HFFc6 (cell line): Measurements from ENCODE around the gene KIAA1217. TPM values are rescaled to one million over a fixed set of nuclear protein-coding genes. Genes with fewer than 3 reads are reported as not detected.

Source experiments
- DNase-seq: peaks from one replicate; pipeline ENCODE4 v3.0.0-alpha.2; 2018
- H3K27ac Mint-ChIP-seq: 2 replicates; pipeline ENCODE4 v1.8.0; 2020; ENCODE audit warnings: mild to moderate bottlenecking, mixed read lengths
- H3K27me3 Mint-ChIP-seq: 2 replicates; pipeline ENCODE4 v1.8.0; 2021; ENCODE audit warnings: mild to moderate bottlenecking, moderate library complexity, mixed read lengths; ENCODE audit not compliant: insufficient read depth
- H3K36me3 Mint-ChIP-seq: 2 replicates; pipeline ENCODE4 v1.8.0; 2021; ENCODE audit warnings: low read depth, mixed read lengths
- H3K4me1 Mint-ChIP-seq: 2 replicates; pipeline ENCODE4 v1.8.0; 2020; ENCODE audit warnings: low read depth, mixed read lengths
- H3K4me3 Mint-ChIP-seq: 2 replicates; pipeline ENCODE4 v1.8.0; 2020; ENCODE audit warnings: mild to moderate bottlenecking, moderate library complexity, mixed read lengths
- H3K9me3 Mint-ChIP-seq: 2 replicates; pipeline ENCODE4 v1.8.0; 2020; ENCODE audit warnings: mild to moderate bottlenecking, mixed read lengths
- total RNA-seq, 6 experiments: library from RNA; stranded (reverse); fragmentation: NEBNext Ultra II Directional; extraction: Animal tissue kit (Norgen Biotek cat#: 25700); gene quantifications; 2 replicates in 1 of 6; 3 replicates in 5 of 6; pipeline ENCODE4 v1.2.3, GENCODE V29; 2021
- TF ChIP-seq, protein P1 (sequence below): fragments of 200-600 bp; sonication (generic); IDR thresholded peaks from 2 replicates; pipeline ENCODE4 v1.5.0; 2021; ENCODE audit warnings: antibody characterized with exemption, mild to moderate bottlenecking

Gene KIAA1217
- total RNA-seq, 6 experiments from 2014 or later, result 1.3 to 2.1 (median 2.0) TPM

DNA sequence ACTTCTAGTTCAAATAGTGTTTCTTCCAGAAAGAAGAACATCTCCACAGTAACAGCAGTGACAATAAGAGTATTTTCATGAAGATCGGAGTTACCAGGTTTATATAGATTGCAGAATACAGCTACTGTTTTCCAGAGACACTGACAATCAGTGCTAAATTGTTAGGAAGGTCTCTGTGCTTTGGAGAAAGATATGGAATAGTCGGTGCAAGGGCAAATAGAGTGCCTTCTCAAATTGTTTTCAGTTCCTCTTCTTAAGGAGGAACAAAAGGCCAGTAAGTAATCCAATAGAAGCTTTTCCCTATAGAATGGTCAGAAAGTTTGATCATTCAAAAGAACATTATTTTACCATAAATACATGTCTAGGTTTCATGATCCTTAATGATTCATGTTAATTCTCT is 2.6 kb upstream of the KIAA1217 start:
- Mint-ChIP-seq H3K9me3 (no peaks in the 10 kb centered on the region), H3K4me3 (no peak overlapping the region), H3K4me1 (peaks cover 31% of the 10 kb centered on the region), H3K27me3 (peaks cover 9% of the 10 kb centered on the region; the same call in 1 of the 2 replicates), H3K27ac (no peak overlapping the region), H3K36me3 (no peaks in the 10 kb centered on the region)
- no peak for DNase-seq
- TF ChIP-seq, protein P1, sequence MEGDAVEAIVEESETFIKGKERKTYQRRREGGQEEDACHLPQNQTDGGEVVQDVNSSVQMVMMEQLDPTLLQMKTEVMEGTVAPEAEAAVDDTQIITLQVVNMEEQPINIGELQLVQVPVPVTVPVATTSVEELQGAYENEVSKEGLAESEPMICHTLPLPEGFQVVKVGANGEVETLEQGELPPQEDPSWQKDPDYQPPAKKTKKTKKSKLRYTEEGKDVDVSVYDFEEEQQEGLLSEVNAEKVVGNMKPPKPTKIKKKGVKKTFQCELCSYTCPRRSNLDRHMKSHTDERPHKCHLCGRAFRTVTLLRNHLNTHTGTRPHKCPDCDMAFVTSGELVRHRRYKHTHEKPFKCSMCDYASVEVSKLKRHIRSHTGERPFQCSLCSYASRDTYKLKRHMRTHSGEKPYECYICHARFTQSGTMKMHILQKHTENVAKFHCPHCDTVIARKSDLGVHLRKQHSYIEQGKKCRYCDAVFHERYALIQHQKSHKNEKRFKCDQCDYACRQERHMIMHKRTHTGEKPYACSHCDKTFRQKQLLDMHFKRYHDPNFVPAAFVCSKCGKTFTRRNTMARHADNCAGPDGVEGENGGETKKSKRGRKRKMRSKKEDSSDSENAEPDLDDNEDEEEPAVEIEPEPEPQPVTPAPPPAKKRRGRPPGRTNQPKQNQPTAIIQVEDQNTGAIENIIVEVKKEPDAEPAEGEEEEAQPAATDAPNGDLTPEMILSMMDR, result no peak

- peaks cover 9% of the 10 kb centered on the region; the same call in 1 of the 2 replicates for H3K27me3 Mint-ChIP-seq
- H3K4me3 Mint-ChIP-seq, result no peak overlapping the region
- no peaks in the 10 kb centered on the region for H3K9me3 Mint-ChIP-seq
- TF ChIP-seq, protein P1, result no peak
- H3K27ac Mint-ChIP-seq, result no peak overlapping the region
- no peak for DNase-seq
- H3K36me3 Mint-ChIP-seq, result no peaks in the 10 kb centered on the region
- H3K4me1 Mint-ChIP-seq, result peaks cover 31% of the 10 kb centered on the region
Measured at GRCh38 chr10:24206926-24207325, 2.0 kb upstream of the KIAA1217 start.

GRCh38 chr10:24207341-24207740 is 1.6 kb upstream of the KIAA1217 start:
- DNase-seq, result no peak
- H3K9me3 Mint-ChIP-seq, result no peaks in the 10 kb centered on the region
- H3K4me1 Mint-ChIP-seq, result peaks cover 31% of the 10 kb centered on the region
- no peaks in the 10 kb centered on the region for H3K36me3 Mint-ChIP-seq
- TF ChIP-seq, protein P1, result no peak
- no peak overlapping the region for H3K27ac Mint-ChIP-seq
- H3K27me3 Mint-ChIP-seq, result peaks cover 9% of the 10 kb centered on the region; the same call in 1 of the 2 replicates
- no peak overlapping the region for H3K4me3 Mint-ChIP-seq

GRCh38 chr10:24207781-24208611 is 942 bp upstream of the KIAA1217 start:
- no peak for DNase-seq
- Mint-ChIP-seq H3K4me1 (peaks cover 31% of the 10 kb centered on the region), H3K4me3 (peak overlapping the region; percentile 89), H3K27ac (no peak overlapping the region), H3K27me3 (peaks cover 9% of the 10 kb centered on the region; the same call in 1 of the 2 replicates), H3K36me3 (no peaks in the 10 kb centered on the region), H3K9me3 (no peaks in the 10 kb centered on the region)
- TF ChIP-seq, protein P1, result no peak

- Mint-ChIP-seq H3K9me3 (no peaks in the 10 kb centered on the region), H3K27ac (peak overlapping the region; percentile 37), H3K4me3 (peak overlapping the region; percentile 89), H3K4me1 (peaks cover 31% of the 10 kb centered on the region), H3K36me3 (no peaks in the 10 kb centered on the region), H3K27me3 (peaks cover 6% of the 10 kb centered on the region; the same call in 1 of the 2 replicates)
- peak; percentile 43 for DNase-seq
- TF ChIP-seq, protein P1, result no peak
Measured at GRCh38 chr10:24209432-24209771, 464 bp downstream of the KIAA1217 start.
